ENCODE results near the gene GPC6.

The GPC6 gene

DNA sequence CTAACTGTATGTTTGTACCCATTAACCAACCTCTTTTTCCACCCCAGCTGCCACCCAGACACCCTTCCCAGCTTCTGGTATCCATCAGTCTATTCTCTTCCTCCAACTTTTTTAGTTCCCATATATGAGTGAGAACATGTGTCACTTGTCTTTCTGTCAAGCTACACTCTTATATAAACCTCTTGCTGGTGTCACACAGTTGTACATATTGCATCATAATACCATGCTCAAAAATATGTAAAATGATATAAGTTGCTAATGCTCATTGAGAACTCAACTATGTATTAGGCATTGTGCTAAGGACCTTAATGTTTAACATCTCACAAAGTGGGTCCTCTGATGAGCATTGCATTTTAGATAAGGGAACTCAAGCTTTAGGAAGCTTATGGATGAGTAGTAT lies 395.4 kb downstream of the GPC6 start:
- no peaks in the 10 kb centered on the region for H3K36me3 ChIP-seq (ENCODE audit: insufficient read depth, low read length)

GRCh38 chr13:93624311-93624777 lies 397.7 kb downstream of the GPC6 start:
- Histone ChIP-seq H3K4me1 (ENCODE audit: insufficient read depth, low read length, poor library complexity, severe bottlenecking) (no peaks in the 10 kb centered on the region), H3K4me2 (ENCODE audit: low read depth, low read length, poor library complexity, severe bottlenecking) (no peak overlapping the region), H3K9me3 (ENCODE audit: insufficient read depth, low read depth, low read length) (no peaks in the 10 kb centered on the region), H3K9ac (ENCODE audit: low read depth, low read length, poor library complexity, severe bottlenecking) (no peak overlapping the region), H3K9me2 (replicated peaks; ENCODE audit: low read depth, low read length) (no peaks in the 10 kb centered on the region), H3K79me2 (ENCODE audit: insufficient read depth, low read length) (no peaks in the 10 kb centered on the region), H2AFZ (ENCODE audit: low read length) (no peak overlapping the region), H3K4me3 (ENCODE audit: low read length, poor library complexity, severe bottlenecking) (no peak overlapping the region), H3F3A (ENCODE audit: low read depth) (no peaks in the 10 kb centered on the region), H4K20me1 (ENCODE audit: insufficient read depth, low read length, poor library complexity, severe bottlenecking) (no peaks in the 10 kb centered on the region), H3K27me3 (ENCODE audit: insufficient read depth, low read length, poor library complexity, severe bottlenecking) (no peaks in the 10 kb centered on the region), H3K36me3 (ENCODE audit: insufficient read depth, low read length) (no peaks in the 10 kb centered on the region)
- TF ChIP-seq, protein P1, sequence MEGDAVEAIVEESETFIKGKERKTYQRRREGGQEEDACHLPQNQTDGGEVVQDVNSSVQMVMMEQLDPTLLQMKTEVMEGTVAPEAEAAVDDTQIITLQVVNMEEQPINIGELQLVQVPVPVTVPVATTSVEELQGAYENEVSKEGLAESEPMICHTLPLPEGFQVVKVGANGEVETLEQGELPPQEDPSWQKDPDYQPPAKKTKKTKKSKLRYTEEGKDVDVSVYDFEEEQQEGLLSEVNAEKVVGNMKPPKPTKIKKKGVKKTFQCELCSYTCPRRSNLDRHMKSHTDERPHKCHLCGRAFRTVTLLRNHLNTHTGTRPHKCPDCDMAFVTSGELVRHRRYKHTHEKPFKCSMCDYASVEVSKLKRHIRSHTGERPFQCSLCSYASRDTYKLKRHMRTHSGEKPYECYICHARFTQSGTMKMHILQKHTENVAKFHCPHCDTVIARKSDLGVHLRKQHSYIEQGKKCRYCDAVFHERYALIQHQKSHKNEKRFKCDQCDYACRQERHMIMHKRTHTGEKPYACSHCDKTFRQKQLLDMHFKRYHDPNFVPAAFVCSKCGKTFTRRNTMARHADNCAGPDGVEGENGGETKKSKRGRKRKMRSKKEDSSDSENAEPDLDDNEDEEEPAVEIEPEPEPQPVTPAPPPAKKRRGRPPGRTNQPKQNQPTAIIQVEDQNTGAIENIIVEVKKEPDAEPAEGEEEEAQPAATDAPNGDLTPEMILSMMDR (conservative IDR thresholded peaks at IDR 0.05; ENCODE audit: low read length): no peak
- no peak for TF ChIP-seq EZH2phosphoT487 (IDR thresholded peaks at IDR 0.05; ENCODE audit: borderline replicate concordance)

More for the DNA sequence above, 395.4 kb downstream of the GPC6 start:
- no peaks in the 10 kb centered on the region for H3K9me2 ChIP-seq (replicated peaks; ENCODE audit: low read depth, low read length)
- no peaks in the 10 kb centered on the region for H3K79me2 ChIP-seq (ENCODE audit: insufficient read depth, low read length)
- H3K9ac ChIP-seq (ENCODE audit: low read depth, low read length, poor library complexity, severe bottlenecking): no peak overlapping the region
- no peak overlapping the region for H3K4me3 ChIP-seq (ENCODE audit: low read length, poor library complexity, severe bottlenecking)
- no peaks in the 10 kb centered on the region for H3F3A ChIP-seq (ENCODE audit: low read depth)
- no peaks in the 10 kb centered on the region for H4K20me1 ChIP-seq (ENCODE audit: insufficient read depth, low read length, poor library complexity, severe bottlenecking)
- H3K27me3 ChIP-seq (ENCODE audit: insufficient read depth, low read length, poor library complexity, severe bottlenecking): no peaks in the 10 kb centered on the region
- H2AFZ ChIP-seq (ENCODE audit: low read length): no peak overlapping the region
- TF ChIP-seq, protein P1 (conservative IDR thresholded peaks at IDR 0.05; ENCODE audit: low read length): no peak
- no peak for TF ChIP-seq EZH2phosphoT487 (IDR thresholded peaks at IDR 0.05; ENCODE audit: borderline replicate concordance)
- no peaks in the 10 kb centered on the region for H3K9me3 ChIP-seq (ENCODE audit: insufficient read depth, low read depth, low read length)
- no peak overlapping the region for H3K4me2 ChIP-seq (ENCODE audit: low read depth, low read length, poor library complexity, severe bottlenecking)
- H3K4me1 ChIP-seq (ENCODE audit: insufficient read depth, low read length, poor library complexity, severe bottlenecking): no peaks in the 10 kb centered on the region

- no peak for TF ChIP-seq EZH2phosphoT487 (IDR thresholded peaks at IDR 0.05; ENCODE audit: borderline replicate concordance)
- TF ChIP-seq, protein P1 (conservative IDR thresholded peaks at IDR 0.05; ENCODE audit: low read length): no peak
- no peak overlapping the region for H3K4me3 ChIP-seq (ENCODE audit: low read length, poor library complexity, severe bottlenecking)
- no peaks in the 10 kb centered on the region for H3K27me3 ChIP-seq (ENCODE audit: insufficient read depth, low read length, poor library complexity, severe bottlenecking)
- H3K9ac ChIP-seq (ENCODE audit: low read depth, low read length, poor library complexity, severe bottlenecking): no peak overlapping the region
- H3K9me3 ChIP-seq (ENCODE audit: insufficient read depth, low read depth, low read length): no peaks in the 10 kb centered on the region
- H3K9me2 ChIP-seq (replicated peaks; ENCODE audit: low read depth, low read length): no peaks in the 10 kb centered on the region
- no peaks in the 10 kb centered on the region for H3F3A ChIP-seq (ENCODE audit: low read depth)
- H4K20me1 ChIP-seq (ENCODE audit: insufficient read depth, low read length, poor library complexity, severe bottlenecking): no peaks in the 10 kb centered on the region
- no peaks in the 10 kb centered on the region for H3K4me1 ChIP-seq (ENCODE audit: insufficient read depth, low read length, poor library complexity, severe bottlenecking)
- no peaks in the 10 kb centered on the region for H3K79me2 ChIP-seq (ENCODE audit: insufficient read depth, low read length)
- H2AFZ ChIP-seq (ENCODE audit: low read length): no peak overlapping the region
- no peak overlapping the region for H3K4me2 ChIP-seq (ENCODE audit: low read depth, low read length, poor library complexity, severe bottlenecking)
- H3K36me3 ChIP-seq (ENCODE audit: insufficient read depth, low read length): no peaks in the 10 kb centered on the region
Observed at GRCh38 chr13:93625536-93625935, 398.9 kb downstream of the GPC6 start.
